HepG2 (cell line): Measurements from ENCODE around the gene C14orf119. TPM values are rescaled to one million over a fixed set of nuclear protein-coding genes. Genes with fewer than 3 reads are reported as not detected.

ENCODE experiments used
- ATF7 ChIP-seq, 2 experiments: fragments of 450-650 bp in 1 of 2; sonication (generic) in 1 of 2; formaldehyde crosslinking in 1 of 2; IDR thresholded peaks; 2 replicates each; pipeline versions ENCODE4 v1.4.0 to v1.6.1; 2016 to 2020; ENCODE audit warnings: antibody characterized with exemption in 1 of 2, mild to moderate bottlenecking in 1 of 2, missing genetic modification reagents in 1 of 2
- EZH2 ChIP-seq: conservative IDR thresholded peaks from 2 replicates; pipeline ENCODE4 v1.6.1; 2012; ENCODE audit warnings: mild to moderate bottlenecking, low read depth, low read length, moderate library complexity
- GLMP ChIP-seq: sonication (generic); formaldehyde crosslinking; IDR thresholded peaks from 2 replicates; pipeline ENCODE4 v1.9.0; 2021; ENCODE audit warnings: missing genetic modification reagents, mild to moderate bottlenecking, borderline replicate concordance
- HMG20B ChIP-seq: conservative IDR thresholded peaks from 2 replicates; pipeline ENCODE4 v1.6.1; 2016; ENCODE audit warnings: missing genetic modification reagents, missing compliant biosample characterization
- NR0B2 ChIP-seq: sonication (generic); formaldehyde crosslinking; IDR thresholded peaks from 2 replicates; pipeline ENCODE4 v1.4.0; 2020; ENCODE audit warnings: mild to moderate bottlenecking, missing genetic modification reagents
- NR2F1 ChIP-seq, 2 experiments: fragments of 450-650 bp in 1 of 2; formaldehyde crosslinking in 1 of 2; IDR thresholded peaks; 2 replicates each; pipeline versions ENCODE4 v1.5.0 to v1.6.1; 2016 to 2020; ENCODE audit warnings: mild to moderate bottlenecking in 1 of 2, missing compliant biosample characterization in 1 of 2, missing genetic modification reagents in 1 of 2, moderate library complexity in 1 of 2
- RXRA ChIP-seq: sonication (generic); formaldehyde crosslinking; IDR thresholded peaks from 2 replicates; pipeline ENCODE4 v1.5.1; 2020; ENCODE audit warnings: missing genetic modification reagents
- TMF1 ChIP-seq: sonication (generic); formaldehyde crosslinking; IDR thresholded peaks from 2 replicates; pipeline ENCODE4 v1.8.1; 2022; ENCODE audit warnings: low read depth, missing genetic modification reagents
- TP53 ChIP-seq: sonication (generic); formaldehyde crosslinking; conservative IDR thresholded peaks from 2 replicates; pipeline ENCODE4 v1.4.0; 2020; ENCODE audit warnings: missing genetic modification reagents
- ZFX ChIP-seq: sonication (generic); formaldehyde crosslinking; IDR thresholded peaks from 2 replicates; pipeline ENCODE4 v1.4.0; 2020; ENCODE audit warnings: mild to moderate bottlenecking, low read depth, missing genetic modification reagents, moderate library complexity
- ZMAT3 ChIP-seq: sonication (generic); formaldehyde crosslinking; conservative IDR thresholded peaks from 2 replicates; pipeline ENCODE4 v1.7.0; 2021; ENCODE audit warnings: missing genetic modification reagents
- ZMYM3 ChIP-seq: sonication (generic); formaldehyde crosslinking; IDR thresholded peaks from 2 replicates; pipeline ENCODE4 v1.5.1; 2020; ENCODE audit warnings: mild to moderate bottlenecking, missing genetic modification reagents
- ZNF207 ChIP-seq: fragments of 450-650 bp; IDR thresholded peaks from 2 replicates; pipeline ENCODE4 v1.6.1; 2016; ENCODE audit warnings: antibody characterized with exemption, borderline replicate concordance
- ZNF280B ChIP-seq: sonication (generic); formaldehyde crosslinking; IDR thresholded peaks from 2 replicates; pipeline ENCODE4 v1.5.0; 2020; ENCODE audit warnings: missing genetic modification reagents, mild to moderate bottlenecking, borderline replicate concordance
- ZNF292 ChIP-seq: sonication (generic); formaldehyde crosslinking; IDR thresholded peaks from 2 replicates; pipeline ENCODE4 v1.8.1; 2022; ENCODE audit warnings: mild to moderate bottlenecking, low read depth, missing genetic modification reagents, borderline replicate concordance
- ZNF75D ChIP-seq: sonication (generic); formaldehyde crosslinking; IDR thresholded peaks from 2 replicates; pipeline ENCODE4 v1.8.1; 2023; ENCODE audit warnings: missing genetic modification reagents, mild to moderate bottlenecking, borderline replicate concordance
- ZNF761 ChIP-seq: sonication (generic); formaldehyde crosslinking; conservative IDR thresholded peaks from 2 replicates; pipeline ENCODE4 v1.4.0; 2020; ENCODE audit warnings: mild to moderate bottlenecking, missing genetic modification reagents
- polyA plus RNA-seq, 8 experiments: library from polyadenylated mRNA; depleted of rRNA in 3 of 8; stranded (reverse) in 7 of 8; unstranded in 1 of 8; fragments of >200 nt; fragmentation: Illumina TruSeq in 4 of 8; extraction: Trizol in 4 of 8; gene quantifications; 2 replicates each; pipeline versions ENCODE4 v1.2.1 to v1.2.3, GENCODE V29; 2011 to 2016; ENCODE audit warnings: low read depth in 4 of 8, missing spikeins in 1 of 8, mixed read lengths in 1 of 8; ENCODE audit not compliant: insufficient read depth in 1 of 8
- total RNA-seq, 5 experiments: library from RNA; depleted of rRNA; stranded (reverse); fragments of >200 nt; fragmentation: Illumina TruSeq; extraction: Trizol; gene quantifications; 2 replicates each; pipeline ENCODE4 v1.2.3, GENCODE V29; 2016; ENCODE audit warnings: low read depth in 1 of 5
- TF ChIP-seq, protein P1 (sequence below): IDR thresholded peaks from 2 replicates; pipeline ENCODE4 v1.6.1; 2016

C14orf119 gene
- total and polyA plus RNA-seq, 2 of the 13 experiments (the other 11 are each of a cell fraction or from before 2014, with no cell fraction given) = 117 to 206 TPM

GRCh38 chr14:23104591-23105347, 9.5 kb downstream of the C14orf119 start, which contains the start of gene CIROP (continued):
- TF ChIP-seq ZFX (CRISPR knock-in tag) (0 out of 2 replicates have a peak, but pooled peaks have one; percentile 1), ZNF75D (CRISPR knock-in tag) (no peak), ZNF761 (CRISPR knock-in tag) (no peak), EZH2 (0 out of 2 replicates have a peak, but pooled peaks have one; percentile 20), ZNF292 (CRISPR knock-in tag) (peak; percentile 95), ZMYM3 (CRISPR knock-in tag) (peak; percentile 68; the same call in 1 of the 2 replicates), ATF7 (IDR thresholded peaks at IDR 0.05) (0 out of 2 replicates have a peak, but pooled peaks have one; percentile 12), ATF7 (CRISPR knock-in tag; IDR thresholded peaks at IDR 0.05) (no peak), ZNF207 (no peak), TP53 (CRISPR knock-in tag) (no peak), TMF1 (CRISPR knock-in tag) (no peak), HMG20B (CRISPR knock-in tag) (0 out of 2 replicates have a peak, but pooled peaks have one; percentile 19), NR0B2 (CRISPR knock-in tag) (no peak), ZMAT3 (CRISPR knock-in tag) (no peak), GLMP (no peak), RXRA (peak; percentile 45), ZNF280B (0 out of 2 replicates have a peak, but pooled peaks have one; percentile 56), NR2F1 (CRISPR knock-in tag; IDR thresholded peaks at IDR 0.05) (no peak)
- TF ChIP-seq, protein P1, sequence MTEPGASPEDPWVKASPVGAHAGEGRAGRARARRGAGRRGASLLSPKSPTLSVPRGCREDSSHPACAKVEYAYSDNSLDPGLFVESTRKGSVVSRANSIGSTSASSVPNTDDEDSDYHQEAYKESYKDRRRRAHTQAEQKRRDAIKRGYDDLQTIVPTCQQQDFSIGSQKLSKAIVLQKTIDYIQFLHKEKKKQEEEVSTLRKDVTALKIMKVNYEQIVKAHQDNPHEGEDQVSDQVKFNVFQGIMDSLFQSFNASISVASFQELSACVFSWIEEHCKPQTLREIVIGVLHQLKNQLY (CRISPR knock-in tag) = no peak
